ENCODE measurements around the gene TICAM2. TPM values are rescaled to one million over a fixed set of nuclear protein-coding genes. Genes with fewer than 3 reads are reported as not detected.

TICAM2 gene
- total RNA-seq, 2 donors from 2014 or later: 1.6 to 5.7 TPM

DNA sequence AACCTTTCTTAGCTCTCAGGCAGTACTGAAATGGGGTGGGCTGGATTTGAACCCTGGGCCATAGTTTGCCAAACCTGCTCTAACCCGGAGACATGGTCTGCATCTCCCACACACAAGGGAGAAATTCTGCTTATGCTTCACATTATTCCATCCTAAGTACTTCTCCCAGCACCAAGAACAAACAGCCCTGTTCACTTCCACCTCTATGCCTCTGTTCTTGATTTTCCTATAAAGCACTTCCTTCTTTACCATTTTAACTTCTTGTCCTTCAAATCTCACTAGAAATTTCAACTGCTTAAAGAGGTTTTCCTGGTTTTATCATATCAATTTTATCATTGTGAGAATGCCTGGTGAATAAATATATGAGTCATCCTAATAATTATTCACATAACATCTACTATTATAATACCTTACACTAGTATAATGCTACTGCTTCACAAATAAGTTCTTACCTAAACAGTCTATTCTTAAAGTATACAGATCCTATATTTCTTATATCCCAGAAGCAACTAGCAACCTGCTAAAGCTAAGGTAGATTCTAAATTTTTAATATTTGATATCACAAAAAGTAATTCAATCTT lies 70.4 kb downstream of the TICAM2 start:
- ATAC-seq (ENCODE audit: insufficient number of reproducible peaks, low FRiP score, low read depth) (no peak), DNase-seq (ENCODE audit: low spot score) (no peak)
- H3K27me3 ChIP-seq (replicated peaks; ENCODE audit: insufficient read depth): no peaks in the 10 kb centered on the region
- no peak overlapping the region for H3K4me3 ChIP-seq
- peaks cover 43 to 53% of the 10 kb centered on the region in 2 donors for H3K4me1 ChIP-seq (ENCODE audit: control insufficient read depth in 1 of 2, low read depth in 2 of 2)
- H3K27ac ChIP-seq: no peak overlapping the region
- no peaks in the 10 kb centered on the region for H3K9me3 ChIP-seq
- TF ChIP-seq, protein P1, sequence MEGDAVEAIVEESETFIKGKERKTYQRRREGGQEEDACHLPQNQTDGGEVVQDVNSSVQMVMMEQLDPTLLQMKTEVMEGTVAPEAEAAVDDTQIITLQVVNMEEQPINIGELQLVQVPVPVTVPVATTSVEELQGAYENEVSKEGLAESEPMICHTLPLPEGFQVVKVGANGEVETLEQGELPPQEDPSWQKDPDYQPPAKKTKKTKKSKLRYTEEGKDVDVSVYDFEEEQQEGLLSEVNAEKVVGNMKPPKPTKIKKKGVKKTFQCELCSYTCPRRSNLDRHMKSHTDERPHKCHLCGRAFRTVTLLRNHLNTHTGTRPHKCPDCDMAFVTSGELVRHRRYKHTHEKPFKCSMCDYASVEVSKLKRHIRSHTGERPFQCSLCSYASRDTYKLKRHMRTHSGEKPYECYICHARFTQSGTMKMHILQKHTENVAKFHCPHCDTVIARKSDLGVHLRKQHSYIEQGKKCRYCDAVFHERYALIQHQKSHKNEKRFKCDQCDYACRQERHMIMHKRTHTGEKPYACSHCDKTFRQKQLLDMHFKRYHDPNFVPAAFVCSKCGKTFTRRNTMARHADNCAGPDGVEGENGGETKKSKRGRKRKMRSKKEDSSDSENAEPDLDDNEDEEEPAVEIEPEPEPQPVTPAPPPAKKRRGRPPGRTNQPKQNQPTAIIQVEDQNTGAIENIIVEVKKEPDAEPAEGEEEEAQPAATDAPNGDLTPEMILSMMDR (IDR thresholded peaks at IDR 0.05): no peak
- no peaks in the 10 kb centered on the region for H3K36me3 ChIP-seq

DNA sequence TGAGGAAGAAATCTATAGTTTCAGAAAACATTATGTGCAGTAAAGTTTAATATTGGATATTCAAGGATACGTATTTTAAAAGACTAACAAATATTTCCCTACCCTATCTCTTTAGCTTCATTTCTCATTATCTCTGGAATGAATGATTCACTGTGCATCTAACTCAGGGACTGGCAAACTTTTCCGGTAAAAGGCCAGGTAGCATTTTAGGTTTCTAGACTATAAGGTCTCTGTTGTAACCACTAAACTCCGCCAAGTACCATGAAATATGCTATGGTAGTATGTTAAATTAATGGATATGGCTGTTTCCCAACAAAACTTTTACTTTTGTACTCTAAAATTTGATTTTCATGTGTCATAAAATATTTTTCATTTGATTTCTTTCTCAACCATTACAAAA lies 70.9 kb downstream of the TICAM2 start:
- TF ChIP-seq, protein P1 (IDR thresholded peaks at IDR 0.05): no peak
- Histone ChIP-seq H3K4me1 (ENCODE audit: control insufficient read depth in 1 of 2, low read depth in 2 of 2) (peaks cover 43 to 52% of the 10 kb centered on the region in 2 donors), H3K4me3 (no peak overlapping the region), H3K9me3 (no peaks in the 10 kb centered on the region), H3K27ac (no peak overlapping the region), H3K27me3 (replicated peaks; ENCODE audit: insufficient read depth) (no peaks in the 10 kb centered on the region), H3K36me3 (no peaks in the 10 kb centered on the region)
- DNase-seq (ENCODE audit: low spot score): no peak
- ATAC-seq (ENCODE audit: insufficient number of reproducible peaks, low FRiP score, low read depth): no peak

DNA sequence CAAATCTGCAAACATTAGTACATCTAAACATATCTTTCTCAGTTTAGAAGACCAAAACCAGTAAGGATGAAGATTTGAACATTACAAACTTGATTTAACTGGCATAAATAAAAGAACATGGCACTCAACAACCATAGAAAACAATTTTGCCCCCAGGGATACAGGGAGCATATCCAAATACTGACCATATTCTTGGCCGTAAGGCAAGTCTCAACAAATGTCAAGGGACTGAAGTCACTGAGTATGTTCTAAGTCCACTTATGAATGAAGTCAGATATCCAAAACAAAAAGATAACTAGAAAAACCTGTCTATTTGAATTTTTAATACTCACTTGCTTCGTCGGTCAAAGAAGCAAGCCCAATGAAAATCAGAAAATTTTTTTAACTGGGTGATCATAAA lies 71.9 kb downstream of the TICAM2 start:
- Histone ChIP-seq H3K36me3 (peaks cover under 1% of the 10 kb centered on the region), H3K27ac (no peak overlapping the region), H3K4me1 (ENCODE audit: control insufficient read depth in 1 of 2, low read depth in 2 of 2) (peaks cover 39 to 59% of the 10 kb centered on the region in 2 donors), H3K4me3 (no peak overlapping the region), H3K9me3 (no peaks in the 10 kb centered on the region), H3K27me3 (replicated peaks; ENCODE audit: insufficient read depth) (no peaks in the 10 kb centered on the region)
- ATAC-seq (ENCODE audit: insufficient number of reproducible peaks, low FRiP score, low read depth) (no peak), DNase-seq (ENCODE audit: low spot score) (no peak)
- TF ChIP-seq, protein P1 (IDR thresholded peaks at IDR 0.05): no peak

Other genes with a start within 250 kb of the TICAM2 start
- gene FEM1C, start 57.7 kb downstream of the TICAM2 start, total RNA-seq: 10 to 100 TPM; 14.1 to 35.6 TPM
- 100 to 1,000 TPM; 131 to 132 TPM for gene TMED7, start 23.6 kb upstream of the TICAM2 start, total RNA-seq
- 100 to 1,000 TPM in 1 of 2 donors, 10 to 100 TPM in 1; 70.7 to 132 TPM for gene CDO1, start 214.2 kb upstream of the TICAM2 start, total RNA-seq
- gene ATG12, start 239.1 kb upstream of the TICAM2 start, total RNA-seq: 10 to 100 TPM; 32.6 to 89.8 TPM
- 10 to 100 TPM; 54.7 to 83.7 TPM for gene AP3S1, start 239.5 kb upstream of the TICAM2 start, total RNA-seq